K562 (cell line): ENCODE measurements around the gene CDK4. TPM values are rescaled to one million over a fixed set of nuclear protein-coding genes. Genes with fewer than 3 reads are reported as not detected.

Experiments
- ATAC-seq: fragments of 200-7000 bp; cut with Tn5 transposase; 3 replicates; pipeline ENCODE4 v1.9.1; 2020; ENCODE audit warnings: moderate library complexity
- BruUV-seq: library from RNA; stranded (reverse); fragments of 400-500 nt; replicated peaks from 2 replicates; lab custom pipeline; 2021; lab: Mats Ljungman, UMichigan
- CTCF ChIA-PET: fragments of 300-600 bp; formaldehyde crosslinking; extraction: SDS; loops from one replicate; lab custom pipeline; 2021; ENCODE audit warnings: low intra/inter-chr PET ratio; lab: Yijun Ruan, JAX
- POLR2A ChIA-PET: fragments of 300-600, 350-650 bp; sonication (Branson Sonifier 250); formaldehyde crosslinking; extraction: SDS; loops from one replicate; lab custom pipeline; 2021; ENCODE audit warnings: antibody characterized with exemption, inconsistent platforms; lab: Yijun Ruan, JAX
- DNase-seq, 4 experiments: peaks; one replicate each; pipeline versions ENCODE4 v3.0.0 to v3.0.0-alpha.2; 2011 to 2018; ENCODE audit warnings: low spot score in 3 of 4, mixed read lengths in 3 of 4; ENCODE audit errors: extremely low read depth in 1 of 4
- FAIRE-seq: peaks from 2 replicates; lab custom pipeline; 2011; peaks lifted over from hg19 to GRCh38; lab: Jason Lieb, UNC
- H2AFZ ChIP-seq: 2 replicates; pipeline ENCODE4 v1.6.0; 2011; ENCODE audit warnings: low read depth, low read length, control low read depth, inconsistent platforms
- H3K27ac ChIP-seq: fragments of 200-600 bp; 3 replicates; pipeline ENCODE4 v1.8.0; 2011; ENCODE audit warnings: low read depth, mild to moderate bottlenecking, control low read depth, inconsistent platforms, low read length, moderate library complexity, mixed read lengths; ENCODE audit errors: extremely low read depth
- H3K27me3 ChIP-seq, 2 experiments: fragments of 300-600 bp in 1 of 2; 2 replicates in 1 of 2; 3 replicates in 1 of 2; pipeline versions ENCODE4 v1.6.0 to v1.8.0; 2011; ENCODE audit warnings: inconsistent platforms in 2 of 2, low read length in 2 of 2, mild to moderate bottlenecking in 1 of 2, mixed read lengths in 1 of 2, moderate library complexity in 1 of 2; ENCODE audit not compliant: control insufficient read depth in 2 of 2, insufficient read depth in 2 of 2
- H3K36me3 ChIP-seq: fragments of 300-600 bp; 3 replicates; pipeline ENCODE4 v1.8.0; 2011; ENCODE audit warnings: mild to moderate bottlenecking, low read length, inconsistent platforms; ENCODE audit not compliant: control insufficient read depth, insufficient read depth
- H3K4me1 ChIP-seq, 2 experiments: fragments of 200-600 bp in 1 of 2; replicated peaks in 1 of 2; 2 replicates in 1 of 2; 3 replicates in 1 of 2; pipeline versions ENCODE4 v1.5.1 to v1.8.0; 2011; ENCODE audit warnings: inconsistent platforms in 2 of 2, low read length in 2 of 2, mild to moderate bottlenecking in 1 of 2, mixed read lengths in 1 of 2, moderate library complexity in 1 of 2; ENCODE audit not compliant: control insufficient read depth in 2 of 2, insufficient read depth in 2 of 2
- H3K4me2 ChIP-seq: 2 replicates; pipeline ENCODE4 v1.6.1; 2011; ENCODE audit warnings: low read length, control low read depth, inconsistent platforms, mixed read lengths; ENCODE audit not compliant: insufficient read depth
- H3K4me3 ChIP-seq: fragments of 200-600 bp; sonication (generic), shearing (Covaris generic); 2 replicates; pipeline ENCODE4 v1.5.1; 2016; ENCODE audit warnings: control low read depth, inconsistent platforms
- H3K79me2 ChIP-seq: fragments of 200-600 bp; 3 replicates; pipeline ENCODE4 v1.8.0; 2011; ENCODE audit warnings: low read length, inconsistent platforms; ENCODE audit not compliant: control insufficient read depth, insufficient read depth
- H3K9ac ChIP-seq, 2 experiments: 2 replicates each; pipeline versions ENCODE4 v1.6.0 to v1.6.1; 2011; ENCODE audit warnings: low read depth in 2 of 2, low read length in 2 of 2, control low read depth in 1 of 2, inconsistent platforms in 1 of 2, mild to moderate bottlenecking in 1 of 2, mixed read lengths in 1 of 2; ENCODE audit not compliant: insufficient read depth in 1 of 2
- H3K9me1 ChIP-seq: one replicate; pipeline ENCODE4 v1.6.0; 2011; ENCODE audit warnings: inconsistent platforms, mild to moderate bottlenecking, low read length, moderate library complexity; ENCODE audit not compliant: control insufficient read depth, insufficient read depth
- H3K9me3 ChIP-seq: replicated peaks from 2 replicates; pipeline ENCODE4 v1.5.1; 2011; ENCODE audit warnings: low read depth, low read length, inconsistent platforms; ENCODE audit not compliant: control insufficient read depth, insufficient read depth
- H4K20me1 ChIP-seq: replicated peaks from 2 replicates; pipeline ENCODE4 v1.6.1; 2011; ENCODE audit warnings: low read length, inconsistent platforms, mixed read lengths; ENCODE audit not compliant: control insufficient read depth, insufficient read depth
- BRD9 ChIP-seq: fragments of 450-650 bp; IDR thresholded peaks from 2 replicates; pipeline ENCODE4 v1.6.1; 2018; ENCODE audit warnings: low read depth; ENCODE audit not compliant: partially characterized antibody
- DIDO1 ChIP-seq: fragments of 450-650 bp; IDR thresholded peaks from 2 replicates; pipeline ENCODE4 v1.6.1; 2016; ENCODE audit warnings: low read depth, missing biosample characterization, missing genetic modification characterization
- HNRNPK ChIP-seq: fragments of 200-400 bp; formaldehyde crosslinking; IDR thresholded peaks from one replicate; pipeline ENCODE4 v1.6.1; 2018; ENCODE audit warnings: mild to moderate bottlenecking, low read depth, low read length; ENCODE audit not compliant: poor library complexity, severe bottlenecking
- MAFG ChIP-seq: fragments of 450-650 bp; conservative IDR thresholded peaks from 2 replicates; pipeline ENCODE4 v1.6.1; 2016; ENCODE audit warnings: missing genetic modification characterization, missing compliant biosample characterization
- NCOR1 ChIP-seq: fragments of 450-650 bp; IDR thresholded peaks from 2 replicates; pipeline ENCODE4 v1.6.1; 2016; ENCODE audit warnings: mild to moderate bottlenecking, moderate library complexity
- NFATC3 ChIP-seq: fragments of 450-650 bp; IDR thresholded peaks from 2 replicates; pipeline ENCODE4 v1.6.1; 2017; ENCODE audit warnings: mild to moderate bottlenecking
- XRCC5 ChIP-seq: fragments of 200-400 bp; formaldehyde crosslinking; IDR thresholded peaks from 2 replicates; pipeline ENCODE4 v1.6.1; 2017; ENCODE audit warnings: low read depth, mild to moderate bottlenecking, low read length
- ZEB2 ChIP-seq: fragments of 450-650 bp; IDR thresholded peaks from 2 replicates; pipeline ENCODE4 v1.6.1; 2016
- ZNF589 ChIP-seq: fragments of 200-800 bp; sonication (Bioruptor generic); IDR thresholded peaks from 2 replicates; pipeline ENCODE4 v1.6.1; 2016; ENCODE audit warnings: low read depth, missing genetic modification characterization, missing compliant biosample characterization
- ZNF707 ChIP-seq: fragments of 250-450 bp; sonication (Bioruptor Pico); conservative IDR thresholded peaks from 2 replicates; pipeline ENCODE4 v1.8.0; 2022; ENCODE audit warnings: inconsistent platforms, mild to moderate bottlenecking, moderate library complexity
- WGBS: fragments of 100-300 bp; shearing (Covaris generic); methylation state at CpG from one replicate; pipeline ENCODE4 v1.1.6; 2016; ENCODE audit warnings: low coverage, mixed read lengths; ENCODE audit not compliant: insufficient coverage; ENCODE audit errors: missing lambda C conversion rate; 5-methylcytosine and 5-hydroxymethylcytosine counted together
- in situ Hi-C: fragments of 300-500 bp; cut with MboI; formaldehyde crosslinking; loops from 4 replicates; pipeline ENCODE4 v1.15.0; 2018; ENCODE audit warnings: inconsistent platforms, mixed read lengths
- intact Hi-C: fragments of 100-400 bp; cut with micrococcal nuclease; formaldehyde crosslinking; loops from 2 replicates; pipeline ENCODE4 v1.14.2; 2022
- polyA plus RNA-seq, 8 experiments: library from polyadenylated mRNA; depleted of rRNA in 4 of 8; stranded (reverse) in 5 of 8; unstranded in 3 of 8; fragments of >200 nt; fragmentation: Nextera tagmentation in 2 of 8; fragmentation: Illumina TruSeq in 1 of 8; extraction: Ambion mirVana in 2 of 8; extraction: Trizol in 1 of 8; gene quantifications; 2 replicates each; pipeline versions ENCODE4 v1.2.1 to v1.2.3, GENCODE V29; 2011 to 2014; ENCODE audit warnings: inconsistent platforms in 1 of 8, missing spikeins in 1 of 8
- total RNA-seq, 7 experiments: library from RNA; depleted of rRNA in 6 of 7; stranded (reverse); fragments of >200 nt in 6 of 7; fragmentation: Illumina TruSeq in 2 of 7; extraction: Trizol in 2 of 7; gene quantifications; 2 replicates each; pipeline versions ENCODE4 v1.2.1 to v1.2.3, GENCODE V29; 2011 to 2021; ENCODE audit warnings: low replicate concordance in 1 of 7
- TF ChIP-seq, protein P1 (sequence below): sonication (generic); formaldehyde crosslinking; IDR thresholded peaks from 2 replicates; pipeline ENCODE4 v1.8.1; 2022; ENCODE audit warnings: missing genetic modification reagents
- TF ChIP-seq, protein P2 (sequence below): sonication (generic); formaldehyde crosslinking; IDR thresholded peaks from 2 replicates; pipeline ENCODE4 v1.8.1; 2023; ENCODE audit warnings: mild to moderate bottlenecking, missing genetic modification reagents, moderate library complexity
- TF ChIP-seq, protein P3 (sequence below): fragments of 250-450 bp; sonication (Bioruptor Pico); IDR thresholded peaks from 2 replicates; pipeline ENCODE4 v1.5.0; 2020; ENCODE audit warnings: mild to moderate bottlenecking
- TF ChIP-seq, protein P4 (sequence below): sonication (generic); formaldehyde crosslinking; IDR thresholded peaks from 2 replicates; pipeline ENCODE4 v1.8.0; 2022; ENCODE audit warnings: missing genetic modification reagents, mild to moderate bottlenecking, borderline replicate concordance
- TF ChIP-seq, protein P5 (sequence below): fragments of 200-800 bp; sonication (Bioruptor generic); IDR thresholded peaks from 2 replicates; pipeline ENCODE4 v1.6.1; 2017; ENCODE audit warnings: missing genetic modification characterization, missing compliant biosample characterization

Gene CDK4
- total and polyA plus RNA-seq, 9 of the 15 experiments (the other 6 are each of a cell fraction or from before 2014, with no cell fraction given): 37.8 to 436 (median 238) TPM

DNA sequence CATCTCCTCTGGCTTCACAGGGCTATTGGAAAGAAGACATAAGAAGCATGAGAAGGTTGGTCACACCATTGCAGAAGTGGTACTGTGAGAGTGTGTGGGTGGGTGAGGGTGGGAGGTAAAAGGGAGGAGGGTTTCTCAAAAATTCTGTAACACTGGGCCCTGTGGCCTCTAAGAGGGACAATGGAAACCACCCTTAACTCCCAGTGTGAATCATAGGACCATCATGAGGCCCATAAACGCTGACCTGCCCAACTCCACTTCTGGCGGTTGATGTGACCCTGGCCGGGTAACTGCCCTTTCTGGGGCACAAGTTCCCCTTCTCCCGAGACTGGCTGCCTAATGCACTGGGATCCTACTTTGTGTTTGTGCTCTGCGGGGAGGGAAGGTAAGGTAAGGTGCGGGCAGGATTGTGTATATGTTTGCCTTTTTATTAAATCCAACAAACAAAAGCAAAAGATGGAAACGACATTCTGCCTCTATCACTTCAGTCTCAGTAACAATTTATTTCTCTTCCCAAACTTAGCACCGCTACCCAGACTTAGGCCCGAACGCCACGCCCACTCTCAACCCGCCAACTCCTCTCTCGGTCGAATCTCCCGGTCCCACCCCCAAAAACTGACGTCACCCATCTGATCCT lies 19.2 kb upstream of the CDK4 start (continued):
- TF ChIP-seq, protein P1, sequence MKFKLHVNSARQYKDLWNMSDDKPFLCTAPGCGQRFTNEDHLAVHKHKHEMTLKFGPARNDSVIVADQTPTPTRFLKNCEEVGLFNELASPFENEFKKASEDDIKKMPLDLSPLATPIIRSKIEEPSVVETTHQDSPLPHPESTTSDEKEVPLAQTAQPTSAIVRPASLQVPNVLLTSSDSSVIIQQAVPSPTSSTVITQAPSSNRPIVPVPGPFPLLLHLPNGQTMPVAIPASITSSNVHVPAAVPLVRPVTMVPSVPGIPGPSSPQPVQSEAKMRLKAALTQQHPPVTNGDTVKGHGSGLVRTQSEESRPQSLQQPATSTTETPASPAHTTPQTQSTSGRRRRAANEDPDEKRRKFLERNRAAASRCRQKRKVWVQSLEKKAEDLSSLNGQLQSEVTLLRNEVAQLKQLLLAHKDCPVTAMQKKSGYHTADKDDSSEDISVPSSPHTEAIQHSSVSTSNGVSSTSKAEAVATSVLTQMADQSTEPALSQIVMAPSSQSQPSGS (CRISPR knock-in tag): no peak
- TF ChIP-seq DIDO1 (tag) (no peak), NFATC3 (no peak), XRCC5 (no peak)
- TF ChIP-seq, protein P2, sequence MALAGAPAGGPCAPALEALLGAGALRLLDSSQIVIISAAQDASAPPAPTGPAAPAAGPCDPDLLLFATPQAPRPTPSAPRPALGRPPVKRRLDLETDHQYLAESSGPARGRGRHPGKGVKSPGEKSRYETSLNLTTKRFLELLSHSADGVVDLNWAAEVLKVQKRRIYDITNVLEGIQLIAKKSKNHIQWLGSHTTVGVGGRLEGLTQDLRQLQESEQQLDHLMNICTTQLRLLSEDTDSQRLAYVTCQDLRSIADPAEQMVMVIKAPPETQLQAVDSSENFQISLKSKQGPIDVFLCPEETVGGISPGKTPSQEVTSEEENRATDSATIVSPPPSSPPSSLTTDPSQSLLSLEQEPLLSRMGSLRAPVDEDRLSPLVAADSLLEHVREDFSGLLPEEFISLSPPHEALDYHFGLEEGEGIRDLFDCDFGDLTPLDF: no peak

DNA sequence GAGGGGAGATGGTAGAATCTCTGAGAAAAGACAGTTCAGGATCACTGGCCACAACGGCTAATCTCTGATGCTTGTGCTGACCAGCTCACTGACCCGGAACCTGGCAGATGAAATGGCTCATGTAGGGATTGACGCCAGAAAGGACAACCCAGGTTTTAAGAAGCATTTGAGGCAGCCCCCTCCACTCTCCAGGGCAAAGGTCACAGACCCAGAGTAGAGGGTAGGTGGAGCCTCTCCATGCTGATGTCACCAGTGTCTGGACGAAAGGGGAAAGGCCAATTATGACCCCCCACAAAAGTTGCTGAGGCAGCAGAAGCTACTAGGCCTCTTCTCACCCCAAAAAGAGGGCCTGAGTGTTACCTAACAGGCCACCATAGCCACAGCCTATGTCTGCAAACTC lies 18.6 kb upstream of the CDK4 start:
- WGBS: 32% methylated on average over 4 of the region's 4 CpGs
- Histone ChIP-seq H3K4me2 (peak overlapping the region; percentile 99), H3K4me1 (peaks cover 23 to 40% of the 10 kb centered on the region in 2 experiments), H3K27me3 (no peaks in the 10 kb centered on the region), H3K79me2 (peaks cover 27% of the 10 kb centered on the region), H3K9me3 (no peaks in the 10 kb centered on the region), H3K9me1 (no peaks in the 10 kb centered on the region), H3K27ac (peak overlapping the region; percentile 93), H3K9ac (peak overlapping the region; percentile 91 to 100; a peak in 3 of 4 replicates), H3K36me3 (peaks cover 40% of the 10 kb centered on the region), H3K4me3 (peak overlapping the region; percentile 71; the same call in 1 of the 2 replicates), H2AFZ (0 out of 2 replicates have a peak overlapping the region, but pooled peaks have one; percentile 98), H4K20me1 (no peaks in the 10 kb centered on the region)
- DNase-seq (no peak), FAIRE-seq (no peak), ATAC-seq (no peak)
- intact Hi-C loops (no loop called here), in situ Hi-C loops (no loop called here)
- CTCF ChIA-PET: no interaction called here
- POLR2A ChIA-PET: interaction anchor here (0.6 to 1.0 kb wide), 4 partner anchors 9 to 32 kb away, joined by 3 to 4 read pairs (median 3); no protein-coding TSS in a partner anchor
- BruUV-seq: no TSS peak
- TF ChIP-seq BRD9 (no peak), ZNF707 (no peak), NCOR1 (no peak), HNRNPK (no peak), MAFG (tag) (peak; percentile 84), ZEB2 (no peak), ZNF589 (no peak)
- TF ChIP-seq, protein P3, sequence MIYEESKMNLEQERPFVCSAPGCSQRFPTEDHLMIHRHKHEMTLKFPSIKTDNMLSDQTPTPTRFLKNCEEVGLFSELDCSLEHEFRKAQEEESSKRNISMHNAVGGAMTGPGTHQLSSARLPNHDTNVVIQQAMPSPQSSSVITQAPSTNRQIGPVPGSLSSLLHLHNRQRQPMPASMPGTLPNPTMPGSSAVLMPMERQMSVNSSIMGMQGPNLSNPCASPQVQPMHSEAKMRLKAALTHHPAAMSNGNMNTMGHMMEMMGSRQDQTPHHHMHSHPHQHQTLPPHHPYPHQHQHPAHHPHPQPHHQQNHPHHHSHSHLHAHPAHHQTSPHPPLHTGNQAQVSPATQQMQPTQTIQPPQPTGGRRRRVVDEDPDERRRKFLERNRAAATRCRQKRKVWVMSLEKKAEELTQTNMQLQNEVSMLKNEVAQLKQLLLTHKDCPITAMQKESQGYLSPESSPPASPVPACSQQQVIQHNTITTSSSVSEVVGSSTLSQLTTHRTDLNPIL (CRISPR knock-in tag): no peak
- TF ChIP-seq, protein P4, sequence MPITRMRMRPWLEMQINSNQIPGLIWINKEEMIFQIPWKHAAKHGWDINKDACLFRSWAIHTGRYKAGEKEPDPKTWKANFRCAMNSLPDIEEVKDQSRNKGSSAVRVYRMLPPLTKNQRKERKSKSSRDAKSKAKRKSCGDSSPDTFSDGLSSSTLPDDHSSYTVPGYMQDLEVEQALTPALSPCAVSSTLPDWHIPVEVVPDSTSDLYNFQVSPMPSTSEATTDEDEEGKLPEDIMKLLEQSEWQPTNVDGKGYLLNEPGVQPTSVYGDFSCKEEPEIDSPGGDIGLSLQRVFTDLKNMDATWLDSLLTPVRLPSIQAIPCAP (CRISPR knock-in tag): no peak
- TF ChIP-seq, protein P5, sequence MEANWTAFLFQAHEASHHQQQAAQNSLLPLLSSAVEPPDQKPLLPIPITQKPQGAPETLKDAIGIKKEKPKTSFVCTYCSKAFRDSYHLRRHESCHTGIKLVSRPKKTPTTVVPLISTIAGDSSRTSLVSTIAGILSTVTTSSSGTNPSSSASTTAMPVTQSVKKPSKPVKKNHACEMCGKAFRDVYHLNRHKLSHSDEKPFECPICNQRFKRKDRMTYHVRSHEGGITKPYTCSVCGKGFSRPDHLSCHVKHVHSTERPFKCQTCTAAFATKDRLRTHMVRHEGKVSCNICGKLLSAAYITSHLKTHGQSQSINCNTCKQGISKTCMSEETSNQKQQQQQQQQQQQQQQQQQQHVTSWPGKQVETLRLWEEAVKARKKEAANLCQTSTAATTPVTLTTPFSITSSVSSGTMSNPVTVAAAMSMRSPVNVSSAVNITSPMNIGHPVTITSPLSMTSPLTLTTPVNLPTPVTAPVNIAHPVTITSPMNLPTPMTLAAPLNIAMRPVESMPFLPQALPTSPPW (CRISPR knock-in tag): no peak
